Hematopoietic multipotent progenitor cell treated with erythropoietin and hydrocortisone succinate and interleukin-3 and kit ligand, for 6 days (in vitro differentiated cells): Measurements from ENCODE around the gene ERMN.
"Not testable (repeated sequence)": the region's sequence is repeated elsewhere in the genome, so short reads cannot be mapped to it uniquely, and the experiment has no call there.

Source experiments
- DNase-seq: peaks from one replicate; pipeline ENCODE4 v3.0.0-alpha.2; 2015

ERMN gene, protein sequence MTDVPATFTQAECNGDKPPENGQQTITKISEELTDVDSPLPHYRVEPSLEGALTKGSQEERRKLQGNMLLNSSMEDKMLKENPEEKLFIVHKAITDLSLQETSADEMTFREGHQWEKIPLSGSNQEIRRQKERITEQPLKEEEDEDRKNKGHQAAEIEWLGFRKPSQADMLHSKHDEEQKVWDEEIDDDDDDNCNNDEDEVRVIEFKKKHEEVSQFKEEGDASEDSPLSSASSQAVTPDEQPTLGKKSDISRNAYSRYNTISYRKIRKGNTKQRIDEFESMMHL

DNA sequence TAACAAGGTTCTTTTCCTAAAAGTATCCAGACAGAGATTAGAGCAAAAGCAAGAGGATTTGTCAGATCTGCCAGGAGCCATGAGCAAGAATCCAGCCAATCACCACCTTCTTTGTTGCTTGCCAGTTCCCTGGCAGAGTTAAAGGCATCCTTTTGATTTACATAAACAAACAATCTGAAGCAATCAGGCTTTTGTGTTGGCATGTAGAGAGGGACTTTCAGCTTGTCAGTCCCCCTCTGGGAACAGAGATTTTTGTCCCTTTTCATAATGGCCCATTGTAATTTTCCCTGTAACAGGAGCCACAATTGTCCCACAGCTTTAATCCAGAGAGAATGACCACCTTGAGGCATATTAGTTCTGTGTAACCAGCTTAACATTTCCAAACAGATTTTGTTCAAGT, at the start of gene ERMN:
ERMN (minus strand) TSS at position 39 of the 400 bp plus-strand sequence. CDS start 182 bp downstream, outside the sequence.
- DNase-seq, result no peak

- DNase-seq, result no peak
These were observed 49.8 kb upstream of the ERMN start for GRCh38 chr2:157375384-157375783.

GRCh38 chr2:157368508-157368907, 42.9 kb upstream of the ERMN start:
- DNase-seq, result not testable (repeated sequence)

DNA sequence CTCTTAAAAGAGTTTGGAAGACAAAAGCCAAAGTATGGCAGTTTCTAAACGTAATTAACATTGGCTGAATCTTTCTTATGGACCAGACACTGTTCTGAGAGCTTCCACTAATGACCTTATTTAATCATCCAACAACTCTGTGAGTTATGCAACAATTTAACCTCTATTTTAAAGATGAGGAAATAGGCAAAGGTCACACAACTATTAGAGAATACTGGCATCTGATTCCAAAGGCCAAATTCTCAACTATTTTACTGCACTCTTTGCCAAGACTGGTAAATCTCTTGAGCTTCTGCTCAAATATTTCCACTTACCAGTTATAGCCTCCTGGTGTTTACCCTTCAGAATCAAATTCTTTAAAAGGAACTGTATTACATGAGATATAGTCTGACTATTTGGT, 42.1 kb upstream of the ERMN start:
- no peak for DNase-seq

DNA sequence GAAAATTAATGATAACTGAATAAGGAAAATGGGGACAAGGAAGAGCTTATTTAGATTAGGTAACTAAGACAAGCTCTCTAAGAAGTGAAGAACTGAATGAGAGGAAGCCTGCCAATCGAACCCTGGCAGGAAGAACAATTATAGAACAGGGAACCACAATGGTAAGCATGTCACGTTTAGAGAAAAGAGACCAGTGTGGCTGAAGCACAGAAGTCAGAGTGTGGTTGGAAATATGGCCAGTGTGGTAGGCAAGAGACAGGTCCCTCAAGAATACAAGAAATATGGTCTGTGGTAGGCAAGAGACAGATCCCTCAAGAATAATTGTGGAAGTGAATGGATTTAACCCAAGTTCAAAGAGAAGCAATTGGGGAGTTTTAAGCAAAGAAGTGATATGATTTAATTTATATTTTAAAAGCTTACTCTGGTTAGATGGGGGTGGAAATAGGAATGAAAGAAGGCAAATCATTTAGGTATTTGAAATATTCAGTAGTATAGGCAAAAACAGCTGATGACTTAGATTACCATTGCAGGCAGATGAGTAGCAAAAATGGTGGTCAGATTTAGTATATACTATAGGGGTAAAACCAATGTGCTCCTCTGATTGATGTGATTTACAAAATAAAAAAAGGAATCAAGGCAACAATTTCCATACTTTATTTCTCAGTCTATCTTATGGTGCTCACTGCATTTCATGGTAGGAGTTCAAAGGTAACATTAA, 38.8 kb upstream of the ERMN start:
- no peak for DNase-seq

DNA sequence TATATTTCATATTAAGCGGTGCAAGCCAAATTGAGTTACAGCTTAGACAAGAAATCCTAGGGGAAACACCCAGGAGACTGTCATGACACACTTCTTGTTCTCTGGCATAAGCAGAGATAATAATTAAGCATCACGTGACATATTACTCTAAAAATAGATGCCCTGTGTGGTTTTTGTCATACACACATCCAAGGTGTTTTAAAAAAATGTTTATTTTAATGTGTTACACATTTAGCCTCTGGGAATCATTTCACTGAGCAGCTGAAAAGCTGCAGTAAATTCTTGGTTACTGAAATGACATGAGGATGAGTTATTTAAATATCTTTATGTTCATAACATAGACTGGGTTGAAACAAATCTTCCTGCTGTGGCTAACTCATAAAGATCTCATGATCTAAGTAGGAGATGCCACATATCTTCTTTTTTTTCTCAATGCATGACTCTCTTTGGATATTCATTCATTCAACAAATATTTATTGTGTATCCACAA, 38.0 kb upstream of the ERMN start:
- no peak for DNase-seq

GRCh38 chr2:157362627-157363026, 37.0 kb upstream of the ERMN start:
- DNase-seq, result no peak

DNA sequence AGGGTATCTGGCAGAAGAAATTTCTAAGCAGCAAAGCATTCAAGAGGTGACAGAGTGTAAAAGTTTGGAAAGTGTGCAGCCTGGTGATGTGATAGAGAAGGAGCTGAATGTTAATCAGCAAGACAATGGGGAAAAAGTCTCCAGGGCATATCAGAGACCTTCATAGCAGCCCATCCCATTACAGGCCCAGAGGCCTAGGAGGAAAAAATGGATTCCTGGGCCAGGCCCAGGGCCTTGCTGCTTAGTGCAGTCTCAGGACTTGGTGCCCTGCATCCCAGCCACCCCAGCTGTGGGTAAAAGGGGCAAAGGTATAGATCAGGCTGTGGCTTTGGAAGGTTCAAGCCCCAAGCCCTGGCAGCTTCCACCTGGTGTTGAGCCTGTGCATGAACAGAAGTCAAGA, 35.9 kb upstream of the ERMN start:
- DNase-seq, result no peak

DNA sequence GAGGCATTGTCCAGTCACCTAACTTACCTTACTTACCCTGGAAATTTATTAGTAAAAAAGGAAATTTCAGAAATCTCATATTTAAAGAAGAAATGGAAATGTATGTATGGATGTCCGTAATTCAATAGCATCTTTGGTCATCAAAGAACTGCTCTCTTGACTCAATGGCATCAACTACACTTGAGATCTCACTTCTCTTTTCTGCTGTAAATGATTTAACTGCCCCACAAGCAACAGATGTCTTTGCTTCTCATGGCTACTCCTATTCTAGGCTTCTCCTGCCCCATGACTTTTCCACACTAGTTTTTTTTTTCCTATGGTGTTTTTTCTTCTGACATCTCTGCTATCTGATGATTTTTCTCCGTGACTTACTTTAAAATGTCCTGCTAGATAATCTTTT, 34.0 kb upstream of the ERMN start:
- no peak for DNase-seq

DNA sequence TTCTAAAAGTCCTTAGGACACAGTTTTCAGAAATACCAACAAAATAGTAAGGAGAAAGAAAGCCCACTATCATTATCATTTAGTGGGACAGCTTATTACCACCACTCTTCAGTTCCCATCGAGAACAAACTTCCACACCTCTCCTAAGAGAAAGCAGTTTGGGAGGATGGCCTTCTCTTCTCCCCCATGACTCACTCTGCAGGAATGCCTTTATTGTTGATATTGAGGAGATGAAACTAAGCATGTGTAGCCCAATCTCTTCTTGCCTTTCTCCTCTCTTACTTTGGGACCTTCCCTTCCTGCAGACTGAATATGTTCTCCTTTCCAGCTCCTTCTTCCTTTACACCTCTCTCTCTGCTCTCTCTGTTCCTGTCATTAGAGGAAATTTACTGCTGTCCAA, 30.0 kb upstream of the ERMN start:
- no peak for DNase-seq

DNA sequence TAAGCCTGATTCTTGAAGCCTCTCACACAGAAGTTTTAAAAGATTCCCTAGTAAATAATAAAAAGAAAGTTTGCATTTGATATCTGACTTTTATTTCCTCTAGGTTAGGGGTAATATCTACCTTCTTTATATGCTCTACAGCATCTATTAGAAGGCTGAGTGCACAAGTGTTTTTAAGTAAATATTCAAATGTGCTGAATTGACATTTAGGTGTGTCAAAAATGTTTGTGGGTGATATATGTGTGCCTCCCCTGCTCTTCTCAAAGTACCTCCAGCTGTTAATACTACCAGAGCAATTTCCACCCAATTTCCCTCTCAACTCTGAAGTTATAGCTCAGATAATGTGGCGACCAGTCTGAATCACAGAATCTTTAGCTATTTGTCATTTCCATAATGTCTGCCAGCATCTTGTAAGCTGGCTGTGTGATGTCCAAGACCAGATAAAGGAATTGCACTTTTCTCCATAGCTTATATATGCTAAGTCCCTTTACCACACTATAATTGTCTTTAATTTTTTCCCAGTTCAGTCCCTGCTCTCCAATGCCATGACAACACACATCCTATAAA, 24.4 kb upstream of the ERMN start:
- DNase-seq, result no peak

- no peak for DNase-seq
These were observed 22.8 kb upstream of the ERMN start for GRCh38 chr2:157348291-157348921.

GRCh38 chr2:157345647-157346389, 20.2 kb upstream of the ERMN start:
- no peak for DNase-seq

GRCh38 chr2:157341381-157341780, 15.8 kb upstream of the ERMN start:
- DNase-seq, result not testable (repeated sequence)

DNA sequence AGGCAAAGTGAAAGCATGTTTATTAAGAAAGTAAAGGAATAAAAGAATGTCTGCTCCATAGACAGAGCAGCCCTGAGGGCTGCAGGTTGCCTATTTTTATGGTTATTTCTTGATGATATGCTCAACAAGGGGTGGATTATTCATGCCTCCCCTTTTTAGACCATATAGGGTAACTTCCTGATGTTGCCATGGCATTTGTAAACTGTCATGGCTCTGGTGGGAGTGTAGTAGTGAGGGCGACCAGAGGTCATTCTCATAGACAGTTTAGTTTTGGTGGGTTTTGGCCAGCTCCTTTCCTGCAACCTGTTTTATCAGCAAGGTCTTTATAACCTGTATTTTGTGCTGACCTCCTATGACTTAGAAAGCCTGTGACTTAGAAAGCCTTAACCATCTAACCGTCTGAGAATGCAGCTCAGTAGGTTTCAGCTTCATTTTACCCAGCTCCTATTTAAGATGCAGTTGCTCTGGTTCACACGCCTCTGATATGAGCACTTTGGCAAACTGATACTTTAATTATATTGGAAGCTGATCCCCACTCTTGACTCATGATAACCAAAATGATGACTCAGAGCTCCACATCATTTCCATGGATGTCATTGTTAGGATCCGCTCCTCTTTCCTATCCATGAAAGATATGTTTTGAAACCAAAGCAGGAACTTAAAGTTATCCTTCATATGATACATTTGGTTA, 14.5 kb upstream of the ERMN start:
- DNase-seq, result no peak

DNA sequence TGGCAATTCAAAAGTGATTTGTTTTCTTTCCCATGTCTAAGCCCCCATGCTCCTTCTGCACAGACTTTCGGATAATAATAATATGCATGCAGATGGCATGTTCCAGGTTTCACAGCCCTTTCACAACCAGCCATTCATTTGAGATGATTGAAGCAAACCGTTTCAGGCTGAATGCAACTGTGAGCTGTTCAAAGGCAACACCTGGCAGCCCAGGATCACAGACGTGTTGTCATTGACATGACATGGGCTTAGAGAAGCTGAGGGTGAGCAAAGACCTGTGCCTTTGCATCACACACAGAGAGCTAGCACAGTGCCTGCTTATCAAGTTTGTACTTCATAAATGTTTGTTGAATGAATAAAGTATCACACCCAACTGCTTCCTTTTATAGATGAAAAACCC, 12.4 kb upstream of the ERMN start:
- no peak for DNase-seq

DNA sequence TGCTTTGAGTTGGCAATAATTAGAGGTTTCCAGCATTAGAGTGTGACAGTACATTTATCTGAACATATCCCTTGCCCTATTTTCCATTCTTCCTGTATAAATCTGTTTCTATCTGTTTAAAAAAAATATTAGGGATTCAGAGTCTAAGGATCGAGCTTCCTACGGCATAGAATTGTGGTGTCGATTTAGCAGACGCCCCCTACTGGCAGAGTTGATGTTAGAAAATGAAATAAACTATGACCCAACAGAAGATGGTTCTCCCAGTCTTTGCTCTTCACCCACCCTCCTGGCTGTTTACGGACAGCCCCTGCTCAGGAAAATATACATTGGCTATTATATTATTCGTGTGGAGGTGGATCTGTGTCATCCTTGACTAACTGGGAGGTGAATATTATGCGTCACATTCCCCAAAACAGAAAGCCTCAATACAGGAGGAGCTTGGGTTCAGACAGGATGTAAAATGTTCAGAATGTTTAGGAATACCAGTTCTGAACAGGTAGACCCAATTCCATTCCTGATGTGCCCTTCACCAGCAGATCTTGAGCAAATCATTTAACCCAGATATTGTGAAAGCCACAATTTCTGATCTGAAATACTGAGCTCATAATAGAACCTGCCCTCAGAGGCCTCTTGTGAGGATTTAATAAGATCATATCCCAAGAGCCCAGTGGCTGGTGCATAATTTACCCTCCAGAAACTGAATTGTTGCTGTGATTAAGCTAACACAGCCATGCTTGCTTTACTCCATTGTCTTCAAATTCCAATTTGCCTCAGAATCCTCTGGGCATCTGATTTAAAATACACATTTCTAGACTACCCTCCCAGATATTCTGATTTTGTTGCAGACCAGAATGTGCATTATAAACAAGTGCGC, 10.8 kb upstream of the ERMN start:
- peak; percentile 78 for DNase-seq

GRCh38 chr2:157334797-157335196, 9.2 kb upstream of the ERMN start:
- DNase-seq, result no peak

- DNase-seq, result no peak
These were observed 8.7 kb upstream of the ERMN start for GRCh38 chr2:157334335-157334734.

DNA sequence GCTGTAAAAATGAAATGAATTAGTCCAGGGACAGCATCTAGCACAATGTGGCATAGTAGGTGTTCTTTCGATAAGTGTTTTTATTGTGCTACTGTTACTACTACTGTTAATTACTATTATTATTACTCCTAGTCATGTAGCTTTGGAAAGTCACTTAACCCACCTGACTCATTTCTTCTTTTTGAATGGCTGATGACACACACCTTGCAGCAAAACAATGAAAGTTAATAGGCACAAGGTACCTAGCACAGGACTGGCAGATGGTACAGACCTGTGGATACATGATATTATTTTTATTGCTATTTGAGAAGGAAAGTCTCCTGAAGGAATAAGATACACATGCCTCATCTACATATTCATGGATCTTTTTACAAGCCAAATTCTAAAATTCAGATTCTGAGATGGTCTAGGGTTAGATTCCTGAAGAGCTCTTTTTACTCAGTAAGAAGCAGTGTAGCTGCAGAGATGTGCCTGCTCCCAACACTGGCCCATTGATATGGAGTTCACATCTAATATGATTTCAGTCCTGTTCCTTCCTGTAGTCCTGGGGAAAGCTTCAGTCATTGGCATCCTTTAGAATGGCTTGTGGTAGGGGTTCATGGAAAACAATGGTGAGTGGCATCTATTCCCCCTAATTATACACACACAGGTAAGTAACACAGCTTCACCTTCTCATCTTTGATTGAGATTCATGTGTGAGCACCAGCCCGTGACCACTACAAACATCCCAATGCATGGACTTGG, 7.9 kb upstream of the ERMN start:
- no peak for DNase-seq

- no peak for DNase-seq
These were observed 3.9 kb upstream of the ERMN start for GRCh38 chr2:157329524-157329923.
